Colonic mucosa (tissue), 4 donors: ENCODE measurements around the gene HBM. TPM values are rescaled to one million over a fixed set of nuclear protein-coding genes. Genes with fewer than 3 reads are reported as not detected.

Experiments used
- DNase-seq: peaks from one replicate; pipeline ENCODE4 v3.0.0-alpha.2; 2020
- H3K27ac ChIP-seq: fragments of 200-600 bp; one replicate; pipeline ENCODE4 v1.8.0; 2021
- H3K27me3 ChIP-seq: fragments of 200-600 bp; one replicate; pipeline ENCODE4 v1.8.0; 2021
- H3K36me3 ChIP-seq: fragments of 200-600 bp; one replicate; pipeline ENCODE4 v1.8.0; 2021
- H3K4me1 ChIP-seq: fragments of 200-600 bp; one replicate; pipeline ENCODE4 v1.8.0; 2021; ENCODE audit warnings: mild to moderate bottlenecking
- H3K4me3 ChIP-seq: fragments of 200-600 bp; one replicate; pipeline ENCODE4 v1.8.0; 2021
- H3K9ac ChIP-seq, 2 donors: one replicate each; pipeline ENCODE4 v1.7.0; 2013; ENCODE audit warnings: control low read depth in 2 of 2, low read depth in 2 of 2, low read length in 2 of 2
- H3K9me3 ChIP-seq: fragments of 200-600 bp; one replicate; pipeline ENCODE4 v1.8.0; 2021
- CTCF ChIP-seq: fragments of 200-600 bp; IDR thresholded peaks from one replicate; pipeline ENCODE4 v1.8.0; 2022; ENCODE audit warnings: antibody characterized with exemption, mild to moderate bottlenecking
- intact Hi-C: fragments of 100-400 bp; cut with DNase I; formaldehyde crosslinking; loops from one replicate; pipeline ENCODE4 v1.14.1; 2022
- total RNA-seq, 2 donors: library from RNA; stranded (reverse); fragmentation: NEBNext Ultra II Directional in 1 of 2; extraction: Animal tissue kit (Norgen Biotek cat#: 25700) in 1 of 2; gene quantifications; one replicate each; pipeline ENCODE4 v1.2.1, GENCODE V29; 2021
- donor health status: healthy.
- donor health status: DM: no; HTN: no; CAD: no.
- donor health status: DM: no; HTN: no; CAD: no.

HBM gene
- total RNA-seq, 2 donors from 2014 or later: not detected

GRCh38 chr16:212999-213398 is 47.2 kb downstream of the HBM start:
- TF ChIP-seq CTCF: no peak
- H3K27me3 ChIP-seq: no peaks in the 10 kb centered on the region
- H3K4me1 ChIP-seq: no peaks in the 10 kb centered on the region
- peaks cover 3% of the 10 kb centered on the region for H3K36me3 ChIP-seq
- no peak for DNase-seq
- H3K27ac ChIP-seq: no peak overlapping the region
- H3K9me3 ChIP-seq: no peaks in the 10 kb centered on the region
- intact Hi-C loops: no loop called here
- H3K4me3 ChIP-seq: no peak overlapping the region
- H3K9ac ChIP-seq: no peak overlapping the region

Other genes with a start within 250 kb of the HBM start
- gene POLR3K, start 112.4 kb upstream of the HBM start, total RNA-seq: 10 to 100 TPM in 1 of 2 donors, 1 to 10 TPM in 1; 8.5 to 23.6 TPM
- gene SNRNP25, start 112.2 kb upstream of the HBM start, total RNA-seq: 10 to 100 TPM; 20.6 to 48.3 TPM
- gene RHBDF1, start 93.3 kb upstream of the HBM start, total RNA-seq: 10 to 100 TPM; 28.6 to 35.3 TPM
- gene MPG, start 87.8 kb upstream of the HBM start, total RNA-seq: 10 to 100 TPM; 39.3 to 42.1 TPM
- 10 to 100 TPM; 13.4 to 26.4 TPM for gene NPRL3, start 27.3 kb upstream of the HBM start, total RNA-seq
- gene HBZ, start 13.3 kb upstream of the HBM start, total RNA-seq: 1 to 10 TPM in 1 of 2 donors, not detected in 1; 1.4 TPM
- 10 to 100 TPM in 1 of 2 donors, 1 to 10 TPM in 1; 3.5 to 64.9 TPM for gene HBA2, start 6.9 kb downstream of the HBM start, total RNA-seq
- 10 to 100 TPM in 1 of 2 donors, 1 to 10 TPM in 1; 7.4 to 50.3 TPM for gene HBA1, start 10.7 kb downstream of the HBM start, total RNA-seq
- not detected for gene HBQ1, start 14.5 kb downstream of the HBM start, total RNA-seq
- 10 to 100 TPM; 37.1 to 55.4 TPM for gene LUC7L, start 63.5 kb downstream of the HBM start, total RNA-seq
- gene FAM234A, start 68.8 kb downstream of the HBM start, total RNA-seq: 100 to 1,000 TPM; 105 to 124 TPM
- 1 to 10 TPM; 2.9 to 4.0 TPM for gene RGS11, start 110.0 kb downstream of the HBM start, total RNA-seq
- gene ARHGDIG, start 114.6 kb downstream of the HBM start, total RNA-seq: 10 to 100 TPM in 1 of 2 donors, 1 to 10 TPM in 1; 1.8 to 20.0 TPM
- 1 to 10 TPM; 1.4 to 2.6 TPM for gene PDIA2, start 117.2 kb downstream of the HBM start, total RNA-seq
- 10 to 100 TPM; 33.4 to 34.3 TPM for gene AXIN1, start 186.7 kb downstream of the HBM start, total RNA-seq
- gene MRPL28, start 204.6 kb downstream of the HBM start, total RNA-seq: 10 to 100 TPM; 59.4 to 75.4 TPM
- 100 to 1,000 TPM in 1 of 2 donors, 10 to 100 TPM in 1; 99.6 to 102 TPM for gene PGAP6, start 216.0 kb downstream of the HBM start, total RNA-seq
- 10 to 100 TPM; 38.3 to 63.6 TPM for gene NME4, start 231.2 kb downstream of the HBM start, total RNA-seq
- gene DECR2, start 235.9 kb downstream of the HBM start, total RNA-seq: 10 to 100 TPM; 31.3 to 50.2 TPM